Stimulated activated naive CD4-positive, alpha-beta T cell (primary cell): ENCODE results near the gene ZBTB43.
A peak's percentile ranks its signal among the peaks of the same experiment; 100 is the strongest.
"Not testable (repeated sequence)": the region's sequence is repeated elsewhere in the genome, so short reads cannot be mapped to it uniquely, and the experiment has no call there.

Experiments used
- DNase-seq, 6 experiments: peaks; one replicate each; lab custom pipeline; 2025; lab: John Stamatoyannopoulos, UW

Gene ZBTB43

DNA sequence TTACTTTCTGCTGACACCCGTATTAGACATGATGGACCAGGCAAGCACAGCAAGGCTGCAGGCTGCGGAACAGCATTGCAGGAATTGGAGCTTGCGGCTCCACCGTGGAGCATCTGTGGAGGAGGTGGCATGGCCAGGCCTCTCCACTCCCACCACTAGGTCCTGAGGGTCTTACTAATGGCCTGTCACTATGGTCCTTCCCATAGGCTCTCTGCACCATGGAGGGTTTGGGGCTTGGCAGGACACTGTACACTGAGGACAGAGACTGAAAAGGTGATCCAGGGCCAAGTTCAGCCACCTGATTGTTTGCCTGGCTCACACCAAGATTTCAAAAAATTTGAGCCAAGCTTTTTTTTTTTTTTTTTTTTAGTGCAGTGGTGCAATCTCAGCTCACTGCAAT, 14.3 kb upstream of the ZBTB43 start:
- no peak for DNase-seq

DNA sequence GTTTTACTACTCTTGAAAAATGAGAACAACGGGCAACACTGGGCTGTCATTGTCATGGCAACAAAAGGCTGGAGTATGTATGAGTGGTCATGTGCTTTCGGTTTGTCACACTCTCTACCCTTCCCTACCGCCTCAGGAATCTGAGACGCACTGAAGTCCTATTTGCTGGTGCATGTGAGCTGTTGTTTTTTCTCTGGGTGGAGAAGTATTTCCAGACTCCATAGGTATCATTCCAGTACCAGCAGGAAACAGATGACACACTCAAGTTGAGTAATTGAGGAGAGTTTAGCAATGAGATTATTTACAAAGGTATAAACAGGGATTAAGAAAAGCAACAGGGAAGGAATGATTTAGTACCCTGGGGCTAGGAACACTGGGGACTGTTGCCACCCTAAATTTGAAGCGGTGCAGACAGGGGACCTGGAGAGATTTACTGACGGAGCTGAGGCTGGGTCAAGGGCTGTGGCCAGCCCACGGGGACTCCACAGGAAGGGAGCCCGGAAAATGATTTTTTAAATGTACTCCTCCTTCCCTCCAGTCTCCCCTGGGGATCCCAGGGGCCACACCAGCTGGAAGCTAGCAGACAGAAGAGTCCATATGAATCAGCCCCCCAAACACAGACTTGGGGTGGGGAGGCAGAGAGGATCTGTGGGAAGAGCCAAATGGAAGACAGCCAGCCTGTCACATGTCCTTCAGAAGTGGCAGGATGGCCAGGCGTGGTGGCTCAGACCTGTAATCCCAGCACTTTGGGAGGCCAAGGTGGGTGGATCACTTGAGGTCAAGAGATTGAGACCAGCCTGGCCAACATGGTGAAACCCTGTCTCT, 13.2 kb upstream of the ZBTB43 start:
- no peak for DNase-seq

DNA sequence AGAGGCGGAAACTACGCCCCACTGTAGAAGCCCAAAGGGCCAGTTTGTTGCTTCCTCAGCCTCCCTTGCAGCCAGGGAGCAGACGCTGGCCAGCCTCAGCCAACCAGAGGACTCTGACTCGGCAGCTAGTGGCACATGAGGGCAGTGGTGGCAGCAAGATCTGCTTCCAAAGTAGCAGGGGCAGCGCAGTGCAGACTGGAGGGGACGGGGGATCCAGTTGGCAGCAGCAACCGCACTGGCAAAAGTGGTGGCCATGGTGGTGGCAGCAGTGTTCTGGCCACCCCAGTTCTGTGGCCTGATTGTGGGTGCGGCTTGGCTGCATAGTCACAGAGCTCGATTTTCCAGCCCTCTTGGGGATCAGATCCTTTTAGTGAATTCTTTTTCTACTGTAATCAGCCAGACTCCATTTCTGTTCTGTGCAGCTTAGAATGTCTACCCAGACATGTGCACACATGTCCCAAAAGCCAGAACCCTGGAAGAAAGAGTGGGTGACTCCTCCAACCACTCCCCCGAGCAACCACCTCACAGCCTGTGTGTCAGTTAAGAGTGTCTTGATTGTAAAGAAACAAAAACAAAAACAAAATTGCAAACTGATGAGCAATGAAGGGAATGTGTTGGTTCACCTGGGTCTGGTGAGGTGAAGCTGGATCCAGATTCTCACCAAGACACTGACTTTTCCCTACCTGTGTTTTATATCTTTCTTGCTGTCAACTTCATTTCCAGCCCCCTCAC, 11.0 kb upstream of the ZBTB43 start:
- DNase-seq = no peak

DNA sequence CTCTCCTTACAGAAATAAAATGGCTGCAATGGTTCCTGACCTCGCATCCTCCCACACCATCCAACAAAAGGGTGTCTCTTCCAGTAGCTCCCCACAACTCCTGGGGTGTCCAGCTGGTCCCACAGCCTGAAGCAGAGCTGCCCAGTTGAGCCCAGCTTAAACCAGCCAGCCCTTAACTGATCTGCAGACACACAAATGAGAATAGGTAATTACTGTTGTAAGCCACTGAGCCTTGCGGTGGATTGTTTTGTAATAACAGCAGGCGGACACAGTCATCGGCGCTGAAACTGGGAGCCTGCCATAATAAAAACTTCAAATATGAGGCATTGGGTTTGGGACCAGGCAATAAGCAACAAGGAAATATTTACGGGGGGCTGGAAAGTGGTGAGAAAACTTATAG, 10.4 kb upstream of the ZBTB43 start:
- DNase-seq = no peak

DNA sequence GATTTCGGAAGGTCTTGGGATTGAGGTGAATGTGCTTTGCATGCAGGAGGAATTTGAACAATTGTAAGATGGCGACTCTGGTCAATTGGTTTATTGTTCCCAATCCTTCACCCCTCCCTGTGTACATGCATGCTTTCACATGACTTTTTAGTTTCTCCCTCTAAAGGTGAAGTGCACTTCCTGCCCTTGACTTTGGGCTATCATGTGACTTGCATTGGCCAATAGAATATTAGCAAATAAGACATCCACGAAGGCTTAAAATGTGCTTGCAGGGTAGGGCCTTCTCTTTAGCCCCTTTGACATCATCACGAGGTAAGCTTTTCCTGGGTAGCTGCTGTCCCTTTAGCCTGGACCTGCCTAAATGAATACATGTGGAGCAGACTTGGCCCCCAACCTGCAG, 8.1 kb upstream of the ZBTB43 start:
- DNase-seq = no peak

DNA sequence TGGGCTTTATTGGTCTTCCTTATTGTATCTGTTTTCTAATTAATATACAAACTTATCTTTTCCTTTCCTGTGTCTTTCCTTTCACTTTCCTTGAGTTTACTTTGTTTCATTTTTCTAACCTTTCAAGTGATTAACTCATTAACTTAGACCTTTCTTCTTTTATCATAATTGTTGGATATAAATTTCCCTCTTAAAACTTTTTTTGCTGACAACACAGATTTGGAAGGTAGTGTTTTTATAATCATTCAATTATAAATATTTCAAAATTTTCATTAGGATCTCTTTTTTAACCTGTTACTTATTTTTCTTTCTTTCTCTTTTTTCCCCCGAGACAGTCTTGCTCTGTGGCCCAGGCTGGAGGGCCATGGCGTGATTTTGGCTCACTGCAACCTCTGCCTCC, 6.9 kb upstream of the ZBTB43 start:
- DNase-seq = no peak

DNA sequence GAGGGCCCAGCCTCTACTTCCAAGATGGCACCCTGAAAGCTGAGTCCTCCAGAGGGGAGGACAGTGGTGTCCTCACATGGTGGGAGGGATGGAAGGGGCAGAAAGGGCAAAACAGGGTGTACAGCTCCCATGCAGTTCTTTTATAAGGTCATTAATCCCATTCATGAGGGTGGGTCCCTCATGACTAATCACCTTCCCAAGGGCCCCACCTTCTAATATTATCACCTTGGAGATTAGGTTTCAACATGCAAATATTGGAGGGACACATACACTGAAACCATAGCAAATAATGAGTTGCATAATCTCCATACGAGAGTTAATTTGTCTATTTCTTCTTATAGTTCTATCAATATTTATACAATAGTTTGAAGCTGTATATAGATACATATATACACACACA, 5.8 kb upstream of the ZBTB43 start:
- DNase-seq = no peak

DNA sequence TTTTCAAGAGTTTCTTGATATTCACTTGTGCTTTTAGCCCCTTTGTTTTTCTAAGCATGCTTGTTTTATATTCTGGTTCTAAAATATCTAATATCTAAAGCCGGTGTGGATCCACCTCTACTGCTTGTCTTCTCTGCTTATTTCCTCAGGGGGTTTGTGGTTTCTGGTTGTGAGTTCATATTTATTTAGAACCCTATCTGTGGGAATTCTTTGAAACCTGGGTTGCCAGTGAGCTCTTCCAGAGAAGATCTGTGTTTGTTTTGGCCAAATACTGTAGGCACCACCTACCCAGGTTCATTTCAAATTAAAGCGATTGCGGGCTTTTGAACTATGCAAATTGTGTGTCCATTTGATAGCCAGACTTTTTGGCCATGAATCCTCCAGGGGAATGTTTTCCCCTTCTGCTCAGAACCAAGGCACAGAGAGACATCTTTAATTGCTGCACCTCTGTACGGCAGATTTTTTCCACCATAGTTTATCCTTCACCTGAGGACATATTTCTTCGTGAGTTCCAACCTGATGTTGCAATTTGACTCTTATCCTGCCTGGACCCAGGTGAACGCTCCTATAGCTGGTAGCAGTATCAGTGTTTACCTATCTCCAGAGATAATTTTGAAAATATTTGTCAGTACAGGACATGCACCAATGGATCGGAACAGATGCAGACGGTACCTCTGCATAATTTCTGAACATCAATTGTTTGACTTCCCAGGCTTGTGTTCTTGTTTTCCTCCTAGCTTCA, 2.4 kb upstream of the ZBTB43 start:
- DNase-seq = no peak

DNA sequence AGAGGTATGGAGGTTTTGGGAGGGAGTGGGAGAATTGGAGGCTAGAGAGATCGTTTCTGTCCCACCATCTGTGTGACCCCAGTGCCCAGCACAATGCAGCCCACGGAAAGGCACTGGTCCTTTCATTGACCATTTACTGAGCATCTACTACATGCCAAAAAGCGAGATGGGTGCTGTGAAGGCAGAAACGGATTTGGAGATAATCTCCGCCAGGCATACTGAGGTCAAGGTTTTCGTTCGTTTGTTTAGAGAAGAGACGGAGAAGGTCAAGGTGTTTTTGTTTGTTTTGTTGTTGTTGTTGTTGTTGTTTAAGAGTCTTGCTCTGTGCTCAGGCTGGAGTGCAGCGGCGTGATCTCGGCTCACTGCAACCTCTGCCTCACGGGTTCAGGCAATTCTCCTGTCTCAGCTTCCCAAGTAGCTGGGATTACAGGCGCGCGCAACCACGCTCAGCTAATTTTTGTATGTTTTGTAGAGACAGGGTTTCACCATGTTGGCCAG, 593 bp upstream of the ZBTB43 start:
- DNase-seq = no peak

DNA sequence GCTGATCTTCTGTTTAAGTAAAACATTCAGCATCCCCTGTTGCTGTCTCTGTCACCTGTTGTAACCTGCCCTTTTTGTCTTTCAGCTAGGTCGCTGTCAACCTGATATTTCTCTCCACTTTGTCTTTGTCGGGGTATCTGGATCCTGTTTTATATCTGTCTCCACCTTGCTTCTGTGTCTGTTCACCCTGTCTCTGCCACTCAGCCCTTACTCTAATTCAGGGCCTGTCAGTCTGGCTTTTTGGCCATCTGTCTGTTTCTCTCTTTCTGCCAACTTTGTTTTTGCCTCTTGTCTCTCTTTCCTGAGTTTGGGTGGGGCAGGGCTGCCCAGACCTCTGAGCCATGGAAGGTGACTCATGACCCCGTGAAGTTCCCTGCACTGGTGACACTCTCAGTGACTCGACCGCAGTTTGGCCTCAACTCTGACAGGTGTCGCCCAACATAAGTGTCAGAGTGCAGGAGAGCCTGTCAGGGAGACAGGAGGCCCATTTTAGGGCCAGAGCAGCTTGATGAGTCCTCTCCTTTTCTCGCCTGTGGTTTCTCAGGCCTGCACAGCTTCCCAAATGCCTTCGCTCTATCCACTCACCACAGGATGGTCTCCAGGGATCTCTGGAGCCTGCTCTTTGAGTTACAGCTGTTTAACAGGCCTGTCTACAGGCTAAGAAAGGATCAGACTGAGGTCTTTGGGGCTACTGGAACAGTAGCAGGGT, 868 bp downstream of the ZBTB43 start:
- DNase-seq = peak in 4 of 6 experiments; percentile 4 to 29 (median 8)

DNA sequence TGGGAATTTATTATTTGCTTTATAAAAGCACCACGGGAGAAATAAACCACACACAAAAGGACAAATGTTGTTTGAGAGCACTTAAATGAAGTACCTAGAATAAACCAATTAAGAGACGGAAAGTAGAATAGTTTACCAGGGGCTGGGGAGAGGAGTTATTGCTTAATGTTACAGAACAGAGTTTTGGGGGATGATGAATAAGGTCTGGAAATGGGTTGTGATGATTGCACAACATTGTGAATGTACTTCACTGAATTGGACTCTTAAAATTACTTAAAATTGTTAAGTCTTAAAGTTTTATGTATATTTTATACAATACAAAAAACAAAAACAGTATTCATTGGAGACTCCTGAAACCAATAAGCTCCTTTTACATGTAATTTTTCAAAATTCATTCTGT, 1.5 kb downstream of the ZBTB43 start:
- no peak for DNase-seq

DNA sequence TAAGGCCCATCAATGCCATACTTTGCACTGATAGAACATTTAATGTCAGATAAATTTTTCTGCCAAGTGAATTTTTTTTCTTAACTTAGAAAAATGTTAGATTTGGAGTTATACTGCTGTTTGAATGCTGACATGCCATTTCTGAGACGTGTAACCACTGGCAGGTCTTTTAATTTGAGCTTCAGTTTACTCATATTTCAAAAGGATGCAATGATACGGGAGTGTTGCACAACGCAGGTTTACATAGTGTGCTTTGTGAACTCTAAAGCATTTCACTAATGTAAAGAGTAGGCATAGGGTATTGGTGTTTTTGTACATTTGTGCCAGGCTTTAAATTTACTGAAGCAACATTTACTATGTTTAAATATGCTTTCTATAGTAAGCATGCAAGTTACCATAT, 4.2 kb downstream of the ZBTB43 start:
- no peak for DNase-seq

DNA sequence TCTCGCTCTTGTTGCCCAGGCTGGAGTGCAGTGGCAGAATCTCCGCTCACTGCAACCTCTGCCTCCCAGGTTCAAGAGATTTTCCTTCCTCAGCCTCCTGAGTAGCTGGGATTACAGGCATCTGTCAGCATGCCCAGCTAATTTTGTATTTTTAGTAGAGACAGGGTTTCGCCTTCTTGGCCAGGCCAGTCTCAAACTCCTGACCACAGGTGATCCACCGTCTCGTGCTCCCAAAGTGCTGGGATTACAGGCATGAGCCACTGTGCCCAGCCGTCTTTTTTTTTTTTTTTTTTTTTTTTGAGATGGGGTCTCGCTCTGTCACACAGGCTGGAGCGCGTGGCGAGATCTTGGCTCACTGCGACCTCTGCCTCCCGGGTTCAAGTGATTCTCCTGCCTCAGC, 5.4 kb downstream of the ZBTB43 start:
- not testable (repeated sequence) for DNase-seq

DNA sequence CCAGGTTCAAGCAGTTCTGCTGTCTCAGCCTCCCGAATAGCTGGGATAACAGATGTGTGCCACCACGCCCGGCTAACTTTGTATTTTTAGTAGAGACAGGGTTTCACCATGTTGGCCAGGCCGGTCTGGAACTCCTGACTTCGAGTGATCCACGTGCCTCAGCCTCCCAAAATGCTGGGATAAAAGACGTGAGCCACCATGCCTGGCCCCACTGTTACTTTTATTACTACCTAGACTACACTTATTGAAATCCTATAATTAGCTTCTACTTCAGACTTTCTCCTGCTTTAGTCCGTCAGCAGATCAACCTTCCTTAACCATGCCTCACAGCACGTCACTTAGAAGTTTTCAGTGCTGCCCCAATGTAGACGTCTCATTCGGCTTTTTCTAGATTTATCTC, 8.2 kb downstream of the ZBTB43 start:
- DNase-seq = no peak

DNA sequence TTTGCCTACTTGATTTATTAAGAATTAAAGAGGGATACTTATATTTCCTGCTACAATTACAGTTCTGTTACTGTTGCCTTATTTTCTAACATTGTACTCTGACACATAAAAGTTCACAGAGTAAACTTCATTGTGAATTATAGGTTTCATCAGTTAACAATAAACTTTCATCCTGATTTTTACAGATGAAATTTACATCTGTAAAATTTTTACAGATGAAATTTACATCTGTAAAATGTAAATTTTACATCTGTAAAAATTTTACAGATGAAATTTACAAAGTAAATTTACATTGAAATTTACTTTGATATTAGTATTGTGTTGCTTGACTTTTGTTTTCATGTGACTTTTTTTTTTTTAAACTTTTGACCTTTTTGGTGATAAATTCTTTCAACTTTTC, 9.3 kb downstream of the ZBTB43 start:
- DNase-seq = no peak

DNA sequence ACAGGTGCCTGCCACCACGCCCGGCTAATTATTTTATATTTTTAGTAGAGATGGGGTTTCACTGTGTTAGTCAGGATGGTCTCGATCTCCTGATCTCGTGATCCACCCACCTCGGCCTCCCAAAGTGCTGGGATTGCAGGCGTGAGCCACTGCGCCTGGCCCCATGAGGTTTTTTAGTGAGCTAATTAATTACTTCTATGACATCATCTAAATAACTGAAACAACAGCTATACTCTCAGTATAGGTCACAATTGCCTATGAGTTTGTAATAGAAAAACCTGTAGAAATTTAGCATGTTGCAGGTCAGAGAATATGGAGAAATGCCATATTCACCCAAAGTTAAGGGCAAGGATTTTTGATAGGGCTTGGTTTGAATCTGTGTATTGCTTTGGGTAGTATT, 12.8 kb downstream of the ZBTB43 start:
- not testable (repeated sequence) for DNase-seq

DNA sequence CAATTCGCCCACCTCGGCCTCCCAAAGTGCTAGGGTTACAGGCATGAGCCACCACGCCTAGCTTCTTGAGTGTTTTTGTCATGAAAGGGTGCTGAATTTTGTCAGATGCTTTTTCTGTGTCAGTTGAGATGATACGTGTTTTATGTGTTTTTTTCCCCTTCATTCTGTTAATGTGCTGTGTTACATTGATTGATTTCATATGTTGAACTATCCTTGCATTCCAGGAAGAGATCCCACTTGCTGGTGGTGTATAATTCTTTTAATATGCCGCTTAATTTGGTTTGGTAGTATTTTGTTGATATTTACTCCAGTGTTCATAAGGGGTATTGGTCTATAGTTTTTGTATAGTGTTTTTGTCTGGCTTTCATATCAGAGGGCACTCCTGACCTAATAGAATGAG, 13.6 kb downstream of the ZBTB43 start:
- no peak for DNase-seq

DNA sequence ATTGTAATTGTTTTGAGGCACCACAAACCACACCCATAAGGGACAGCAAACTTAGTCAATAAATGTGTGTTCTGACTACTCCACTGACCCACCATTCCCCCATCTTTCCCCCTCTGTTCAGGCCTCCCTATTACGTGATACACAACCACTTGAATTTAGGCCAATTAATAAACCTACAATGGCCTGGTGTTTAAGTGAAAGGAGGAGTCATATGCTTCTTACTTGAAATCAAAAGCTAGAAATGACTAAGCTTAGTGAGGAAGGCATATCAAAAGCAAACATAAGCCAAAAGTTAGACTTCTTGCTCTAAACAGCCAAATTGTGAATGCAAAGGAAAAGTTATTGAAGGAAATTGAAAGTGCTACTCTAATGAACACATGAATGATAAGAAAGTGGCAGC, 14.6 kb downstream of the ZBTB43 start:
- no peak for DNase-seq

DNA sequence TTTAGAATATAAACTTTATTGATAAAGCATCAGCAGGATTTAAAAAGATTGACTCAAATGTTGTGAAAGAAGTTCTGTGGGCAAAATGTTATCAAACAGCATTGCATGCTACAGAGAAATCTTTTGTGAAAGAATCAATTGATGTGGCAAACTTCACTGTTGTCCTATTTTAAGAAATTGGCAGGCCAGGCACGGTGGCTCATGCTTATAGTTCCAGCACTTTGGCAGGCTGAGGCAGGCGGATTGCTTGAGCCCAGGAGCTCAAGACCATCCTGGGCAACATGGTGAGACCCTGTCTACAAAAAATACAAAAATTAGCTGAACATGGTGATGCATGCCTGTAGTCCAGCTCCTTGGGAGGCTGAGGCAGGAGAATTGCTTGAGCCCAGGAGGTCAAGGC, 17.4 kb downstream of the ZBTB43 start:
- no peak for DNase-seq

DNA sequence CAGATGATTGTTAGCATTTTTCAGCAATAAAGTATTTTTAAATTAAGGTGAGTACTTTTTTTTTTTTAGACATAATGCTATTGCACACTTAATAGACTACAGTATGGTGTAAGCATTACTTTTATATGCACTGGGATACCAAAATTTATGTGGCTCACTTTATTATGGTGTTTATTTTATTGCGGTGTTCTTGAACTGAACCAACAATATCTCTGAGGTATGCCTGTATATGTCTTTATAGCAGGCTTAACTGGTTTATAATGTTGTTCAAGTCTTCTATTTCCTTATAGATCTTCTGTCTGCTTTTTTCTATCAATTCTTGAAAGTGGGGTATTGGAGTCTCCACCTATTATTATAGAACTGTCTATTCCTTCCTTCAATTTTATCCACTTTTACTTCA, 18.0 kb downstream of the ZBTB43 start:
- no peak for DNase-seq

DNA sequence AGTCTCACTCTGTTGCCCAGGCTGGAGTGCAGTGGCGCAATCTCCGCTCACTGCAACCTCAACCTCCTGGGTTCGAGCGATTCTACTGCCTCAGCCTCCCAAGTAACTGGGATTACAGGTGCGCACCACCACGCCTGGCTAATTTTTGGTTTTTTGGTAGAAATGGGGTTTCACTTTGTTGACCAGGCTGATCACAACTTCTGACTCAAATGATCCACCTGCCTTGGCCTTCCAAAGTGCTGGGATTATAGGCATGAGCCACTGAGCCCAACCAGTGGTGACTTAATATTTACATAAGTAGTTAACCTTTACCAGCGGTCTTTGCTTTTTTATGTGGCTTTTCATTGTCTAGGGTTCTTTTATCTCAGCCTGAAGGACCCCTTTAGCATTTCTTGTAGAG, 19.2 kb downstream of the ZBTB43 start:
- not testable (repeated sequence) for DNase-seq

DNA sequence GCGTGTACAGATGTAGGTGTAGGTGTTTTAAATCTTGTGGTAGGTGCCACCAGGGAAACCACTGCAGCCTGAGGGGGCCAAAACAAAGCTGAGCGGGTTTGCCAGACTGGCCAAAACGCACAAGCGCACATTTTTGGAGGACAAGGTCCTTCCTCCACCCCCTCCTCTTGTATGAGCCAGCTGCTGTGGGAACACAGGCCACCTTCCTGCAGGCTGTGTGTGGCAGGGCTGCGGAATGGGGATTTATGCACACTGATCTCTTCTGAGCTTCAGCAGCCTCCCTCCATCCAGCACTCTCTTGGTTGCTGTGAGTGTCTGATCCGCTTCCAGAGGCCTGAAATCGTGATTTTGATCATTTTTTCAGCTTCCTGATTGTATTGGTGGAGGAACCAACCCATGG, 22.4 kb downstream of the ZBTB43 start:
- DNase-seq = no peak
